HG03354 (cell line): ENCODE measurements around the gene ACADL.
A peak's percentile ranks its signal among the peaks of the same experiment; 100 is the strongest.
"Not testable (repeated sequence)": the region's sequence is repeated elsewhere in the genome, so short reads cannot be mapped to it uniquely, and the experiment has no call there.

Experiments used
- ATAC-seq: cut with Tn5 transposase; IDR thresholded peaks from one replicate; pipeline ENCODE4 v1.9.1; 2021; ENCODE audit warnings: mild to moderate bottlenecking; ENCODE audit not compliant: unreplicated experiment, poor library complexity, severe bottlenecking

ACADL gene

GRCh38 chr2:210207929-210208328, 17.3 kb downstream of the ACADL start:
- no peak for ATAC-seq

GRCh38 chr2:210203558-210203957, 21.7 kb downstream of the ACADL start:
- ATAC-seq = no peak

GRCh38 chr2:210203147-210203546, 22.1 kb downstream of the ACADL start:
- no peak for ATAC-seq

- ATAC-seq = no peak
Observed at GRCh38 chr2:210199854-210200253, 25.4 kb downstream of the ACADL start.

GRCh38 chr2:210199186-210199765, 26.0 kb downstream of the ACADL start:
- ATAC-seq = no peak

GRCh38 chr2:210198326-210198725, 26.9 kb downstream of the ACADL start:
- no peak for ATAC-seq

- ATAC-seq = no peak
Observed at GRCh38 chr2:210197720-210198119, 27.5 kb downstream of the ACADL start.

- ATAC-seq = peak; percentile 49
Observed at GRCh38 chr2:210195101-210195852, 30.0 kb downstream of the ACADL start.

- peak; percentile 65 for ATAC-seq
Observed at GRCh38 chr2:210190345-210190744, 34.9 kb downstream of the ACADL start.

- peak; percentile 77 for ATAC-seq
Observed at GRCh38 chr2:210189452-210190138, 35.7 kb downstream of the ACADL start.

GRCh38 chr2:210188755-210189154, 36.5 kb downstream of the ACADL start:
- ATAC-seq = no peak

GRCh38 chr2:210188190-210188589, 37.1 kb downstream of the ACADL start:
- ATAC-seq = no peak

- not testable (repeated sequence) for ATAC-seq
Observed at GRCh38 chr2:210183936-210184335, 41.3 kb downstream of the ACADL start.

GRCh38 chr2:210181606-210182088, 43.6 kb downstream of the ACADL start:
- ATAC-seq = not testable (repeated sequence)

GRCh38 chr2:210181033-210181605, 44.1 kb downstream of the ACADL start:
- ATAC-seq = not testable (repeated sequence)

- no peak for ATAC-seq
Observed at GRCh38 chr2:210180477-210180876, 44.8 kb downstream of the ACADL start.

- no peak for ATAC-seq
Observed at GRCh38 chr2:210179351-210179990, 45.8 kb downstream of the ACADL start.

- ATAC-seq = no peak
Observed at GRCh38 chr2:210177769-210178168, 47.5 kb downstream of the ACADL start.

GRCh38 chr2:210177115-210177514, 48.1 kb downstream of the ACADL start:
- ATAC-seq = not testable (repeated sequence)

GRCh38 chr2:210174086-210174485, 51.2 kb downstream of the ACADL start:
- no peak for ATAC-seq
